Ishikawa (cell line): Measurements from ENCODE around the gene MCM9.

Experiments
- CREB1 ChIP-seq: IDR thresholded peaks from 2 replicates; pipeline ENCODE4 v1.6.1; 2012; ENCODE audit warnings: low read depth
- EGR1 ChIP-seq: IDR thresholded peaks from 2 replicates; pipeline ENCODE4 v1.6.1; 2012
- EP300 ChIP-seq: IDR thresholded peaks from 2 replicates; pipeline ENCODE4 v1.6.1; 2012; ENCODE audit warnings: borderline replicate concordance
- MAX ChIP-seq: IDR thresholded peaks from 2 replicates; pipeline ENCODE4 v1.6.1; 2012
- RAD21 ChIP-seq: IDR thresholded peaks from 2 replicates; pipeline ENCODE4 v1.6.1; 2012; ENCODE audit warnings: low read depth
- REST ChIP-seq: IDR thresholded peaks from 2 replicates; pipeline ENCODE4 v1.6.1; 2012; ENCODE audit warnings: low read depth, mild to moderate bottlenecking
- TAF1 ChIP-seq: IDR thresholded peaks from 2 replicates; pipeline ENCODE4 v1.6.1; 2012; ENCODE audit warnings: low read depth, mild to moderate bottlenecking
- YY1 ChIP-seq: IDR thresholded peaks from 2 replicates; pipeline ENCODE4 v1.6.1; 2012; ENCODE audit warnings: low read depth

- TF ChIP-seq RAD21: no peak
- TF ChIP-seq REST: no peak
- no peak for TF ChIP-seq EP300
- no peak for TF ChIP-seq TAF1
- no peak for TF ChIP-seq YY1
- no peak for TF ChIP-seq CREB1
- TF ChIP-seq MAX: no peak
- TF ChIP-seq EGR1: no peak
Measured at GRCh38 chr6:118930680-118931079, 4.3 kb downstream of the MCM9 start.
